Psoas muscle (tissue), 8 donors: ENCODE data around the gene RAD51. TPM values are rescaled to one million over a fixed set of nuclear protein-coding genes. Genes with fewer than 3 reads are reported as not detected.

Experiments
- ATAC-seq, 4 donors: fragments of 200-7000 bp; cut with Tn5 transposase; one replicate each; pipeline ENCODE4 v1.9.1; 2020; ENCODE audit warnings: moderate library complexity in 3 of 4, mild to moderate bottlenecking in 2 of 4
- DNase-seq, 2 donors: peaks; one replicate each; pipeline ENCODE4 v3.0.0-alpha.2; 2020
- H3K27ac ChIP-seq: fragments of 200-600 bp; one replicate; pipeline ENCODE4 v1.8.0; 2022
- H3K27me3 ChIP-seq, 3 donors: fragments of 200-600 bp in 1 of 3; one replicate each; pipeline versions ENCODE4 v1.6.1 to v1.8.0; 2013 to 2022; ENCODE audit warnings: low read length in 2 of 3, mild to moderate bottlenecking in 2 of 3, moderate library complexity in 1 of 3; ENCODE audit not compliant: insufficient read depth in 3 of 3
- H3K36me3 ChIP-seq, 2 donors: fragments of 200-600 bp in 1 of 2; one replicate each; pipeline versions ENCODE4 v1.6.1 to v1.8.0; 2013 to 2022; ENCODE audit warnings: low read depth in 1 of 2, mild to moderate bottlenecking in 1 of 2, moderate library complexity in 1 of 2; ENCODE audit not compliant: insufficient read depth in 1 of 2
- H3K4me1 ChIP-seq: fragments of 200-600 bp; one replicate; pipeline ENCODE4 v1.8.0; 2022
- H3K4me3 ChIP-seq: fragments of 200-600 bp; one replicate; pipeline ENCODE4 v1.8.0; 2022; ENCODE audit warnings: mild to moderate bottlenecking
- H3K9me3 ChIP-seq: fragments of 200-600 bp; one replicate; pipeline ENCODE4 v1.8.0; 2022
- CTCF ChIP-seq: fragments of 200-600 bp; IDR thresholded peaks from one replicate; pipeline ENCODE4 v1.8.0; 2022; ENCODE audit warnings: antibody characterized with exemption
- WGBS, 3 donors: extraction: QIAGEN DNeasy Blood & Tissue Kit; methylation state at CpG; one replicate each; pipeline versions ENCODE4 v1.1.6 to v1.1.7; 2013; 5-methylcytosine and 5-hydroxymethylcytosine counted together
- intact Hi-C, 2 donors: fragments of 100-400 bp; cut with DNase I; formaldehyde crosslinking; loops; one replicate each; pipeline versions ENCODE4 v1.11.0 to v1.14.2; 2022
- polyA plus RNA-seq, 3 donors: library from polyadenylated mRNA; stranded (reverse); fragments of 200-250 nt; gene quantifications; one replicate each; pipeline ENCODE4 v1.2.3, GENCODE V29; 2013
- total RNA-seq, 4 donors: library from RNA; stranded (reverse); fragmentation: NEBNext Ultra II Directional in 2 of 4; extraction: Animal tissue kit (Norgen Biotek cat#: 25700) in 2 of 4; gene quantifications; one replicate each; pipeline versions ENCODE4 v1.2.1 to v1.2.4, GENCODE V29; 2021 to 2023
- donor health status: healthy with polysubstance abuse.
- donor health status: DM: no; HTN: no; CAD: no; lungs with moderate emphysema.
- donor health status: Bipolar disorder and iron deficiency.
- donor health status: healthy.
- donor health status: DM: yes; HTN: yes; CAD: no.
- donor health status: DM: no; HTN: no; CAD: no.
- donor health status: DM: no; HTN: no; CAD: no.
- donor health status: DM: yes; HTN: yes; CAD: no.

The RAD51 gene
- total and polyA plus RNA-seq, 7 donors = 0.29 to 1.5 (median 0.58) TPM

GRCh38 chr15:40764629-40765103 is 69.7 kb downstream of the RAD51 start:
- no peak for TF ChIP-seq CTCF
- H3K4me1 ChIP-seq = peaks cover 16% of the 10 kb centered on the region
- ATAC-seq (peak in 3 of 4 donors; percentile 18 to 21 (median 19)), DNase-seq (peak in 1 of 2 donors; percentile 35)
- intact Hi-C loops = no loop called here
- peak overlapping the region; percentile 71 for H3K4me3 ChIP-seq
- no peaks in the 10 kb centered on the region for H3K9me3 ChIP-seq
- WGBS, 3 donors = 22 to 46% (median 29%) methylated on average over 8 of the region's 8 CpGs
- peak overlapping the region; percentile 76 for H3K27ac ChIP-seq
- H3K36me3 ChIP-seq = peaks cover 0 to 12% of the 10 kb centered on the region in 2 donors
- no peaks in the 10 kb centered on the region for H3K27me3 ChIP-seq

- no peak for DNase-seq
- no peak for ATAC-seq
Measured at GRCh38 chr15:40766194-40766815, 71.3 kb downstream of the RAD51 start.

GRCh38 chr15:40766906-40767837 is 72.2 kb downstream of the RAD51 start:
- 91% methylated on average over 32 of the region's 32 CpGs for WGBS, 3 donors
- intact Hi-C loops = no loop called here
- Histone ChIP-seq H3K9me3 (no peaks in the 10 kb centered on the region), H3K4me3 (no peak overlapping the region), H3K4me1 (peaks cover 16% of the 10 kb centered on the region), H3K36me3 (peaks cover 0 to 30% of the 10 kb centered on the region in 2 donors), H3K27me3 (no peaks in the 10 kb centered on the region), H3K27ac (no peak overlapping the region)
- ATAC-seq (no peak), DNase-seq (no peak)
- TF ChIP-seq CTCF = no peak

More at GRCh38 chr15:40766194-40766815, 71.3 kb downstream of the RAD51 start:
- Histone ChIP-seq H3K9me3 (no peaks in the 10 kb centered on the region), H3K4me3 (no peak overlapping the region), H3K27me3 (no peaks in the 10 kb centered on the region), H3K4me1 (peaks cover 16% of the 10 kb centered on the region), H3K36me3 (peaks cover 0 to 24% of the 10 kb centered on the region in 2 donors), H3K27ac (no peak overlapping the region)
- intact Hi-C loops = no loop called here
- TF ChIP-seq CTCF = no peak
- 55 to 75% (median 60%) methylated on average over 7 of the region's 7 CpGs for WGBS, 3 donors

GRCh38 chr15:40767838-40768500 is 73.0 kb downstream of the RAD51 start:
- Histone ChIP-seq H3K27ac (no peak overlapping the region), H3K4me1 (peaks cover 16% of the 10 kb centered on the region), H3K27me3 (no peaks in the 10 kb centered on the region), H3K9me3 (no peaks in the 10 kb centered on the region), H3K36me3 (peaks cover 0 to 38% of the 10 kb centered on the region in 2 donors), H3K4me3 (no peak overlapping the region)
- 83 to 90% (median 88%) methylated on average over 26 to 29 of the region's 29 CpGs for WGBS, 3 donors
- ATAC-seq = no peak
- TF ChIP-seq CTCF = no peak
- intact Hi-C loops = no loop called here
- no peak for DNase-seq
